ENCODE data around the gene PZP.
"Not testable (repeated sequence)": the region's sequence is repeated elsewhere in the genome, so short reads cannot be mapped to it uniquely, and the experiment has no call there.

PZP gene

GRCh38 chr12:9143929-9144729 lies 64.1 kb downstream of the PZP start:
- Histone ChIP-seq H3K4me3 (ENCODE audit: low read length) (no peak overlapping the region), H3K27me3 (ENCODE audit: insufficient read depth, low read length) (no peaks in the 10 kb centered on the region), H3K9ac (ENCODE audit: low read depth, low read length) (no peak overlapping the region), H3K4me1 (ENCODE audit: insufficient read depth, low read length) (no peaks in the 10 kb centered on the region), H3K36me3 (ENCODE audit: insufficient read depth, low read length) (no peaks in the 10 kb centered on the region), H3K9me3 (ENCODE audit: insufficient read depth, low read depth, low read length) (peaks cover 36% of the 10 kb centered on the region; the same call in 1 of the 2 replicates), H3K27ac (ENCODE audit: low read depth, low read length) (no peak overlapping the region)
- WGBS = 95% methylated on average over 3 of the region's 3 CpGs

GRCh38 chr12:9143137-9143536 lies 65.1 kb downstream of the PZP start:
- H3K27me3 ChIP-seq (ENCODE audit: insufficient read depth, low read length) = no peaks in the 10 kb centered on the region
- no peak overlapping the region for H3K4me3 ChIP-seq (ENCODE audit: low read length)
- H3K36me3 ChIP-seq (ENCODE audit: insufficient read depth, low read length) = no peaks in the 10 kb centered on the region
- H3K9me3 ChIP-seq (ENCODE audit: insufficient read depth, low read depth, low read length) = peaks cover 42% of the 10 kb centered on the region; the same call in 1 of the 2 replicates
- no peak overlapping the region for H3K9ac ChIP-seq (ENCODE audit: low read depth, low read length)
- no peak overlapping the region for H3K27ac ChIP-seq (ENCODE audit: low read depth, low read length)
- 84% methylated on average over 2 of the region's 2 CpGs for WGBS
- no peaks in the 10 kb centered on the region for H3K4me1 ChIP-seq (ENCODE audit: insufficient read depth, low read length)

- not testable (repeated sequence) for H3K27me3 ChIP-seq (ENCODE audit: insufficient read depth, low read length); H3K36me3 ChIP-seq (ENCODE audit: insufficient read depth, low read length); H3K4me1 ChIP-seq (ENCODE audit: insufficient read depth, low read length); H3K4me3 ChIP-seq (ENCODE audit: low read length); H3K9ac ChIP-seq (ENCODE audit: low read depth, low read length); H3K27ac ChIP-seq (ENCODE audit: low read depth, low read length)
- H3K9me3 ChIP-seq (ENCODE audit: insufficient read depth, low read depth, low read length) = peaks cover 29% of the 10 kb centered on the region; the same call in 1 of the 2 replicates
- WGBS = 80% methylated on average over 2 of the region's 2 CpGs
Observed at GRCh38 chr12:9139588-9140290, 68.5 kb downstream of the PZP start.

- no peaks in the 10 kb centered on the region for H3K36me3 ChIP-seq (ENCODE audit: insufficient read depth, low read length)
- no peak overlapping the region for H3K4me3 ChIP-seq (ENCODE audit: low read length)
- no peaks in the 10 kb centered on the region for H3K27me3 ChIP-seq (ENCODE audit: insufficient read depth, low read length)
- no peak overlapping the region for H3K9ac ChIP-seq (ENCODE audit: low read depth, low read length)
- no peaks in the 10 kb centered on the region for H3K4me1 ChIP-seq (ENCODE audit: insufficient read depth, low read length)
- no peak overlapping the region for H3K27ac ChIP-seq (ENCODE audit: low read depth, low read length)
- WGBS = 91% methylated on average over 5 of the region's 5 CpGs
- H3K9me3 ChIP-seq (ENCODE audit: insufficient read depth, low read depth, low read length) = peaks cover 10% of the 10 kb centered on the region; the same call in 1 of the 2 replicates
Observed at GRCh38 chr12:9135903-9136310, 72.3 kb downstream of the PZP start.

- Histone ChIP-seq H3K27ac (ENCODE audit: low read depth, low read length) (no peak overlapping the region), H3K27me3 (ENCODE audit: insufficient read depth, low read length) (no peaks in the 10 kb centered on the region), H3K4me3 (ENCODE audit: low read length) (no peak overlapping the region), H3K9ac (ENCODE audit: low read depth, low read length) (no peak overlapping the region), H3K4me1 (ENCODE audit: insufficient read depth, low read length) (no peaks in the 10 kb centered on the region), H3K36me3 (ENCODE audit: insufficient read depth, low read length) (no peaks in the 10 kb centered on the region), H3K9me3 (ENCODE audit: insufficient read depth, low read depth, low read length) (peaks cover 11% of the 10 kb centered on the region; the same call in 1 of the 2 replicates)
- 93% methylated on average over 16 of the region's 16 CpGs for WGBS
Observed at GRCh38 chr12:9134981-9135628, 73.1 kb downstream of the PZP start.

GRCh38 chr12:9133216-9133916 lies 74.8 kb downstream of the PZP start:
- H3K27me3 ChIP-seq (ENCODE audit: insufficient read depth, low read length) = no peaks in the 10 kb centered on the region
- no CpG with 5 or more reads among the region's 1 CpG for WGBS
- no peaks in the 10 kb centered on the region for H3K36me3 ChIP-seq (ENCODE audit: insufficient read depth, low read length)
- no peak overlapping the region for H3K9ac ChIP-seq (ENCODE audit: low read depth, low read length)
- no peaks in the 10 kb centered on the region for H3K4me1 ChIP-seq (ENCODE audit: insufficient read depth, low read length)
- peaks cover 3% of the 10 kb centered on the region; the same call in 1 of the 2 replicates for H3K9me3 ChIP-seq (ENCODE audit: insufficient read depth, low read depth, low read length)
- no peak overlapping the region for H3K27ac ChIP-seq (ENCODE audit: low read depth, low read length)
- no peak overlapping the region for H3K4me3 ChIP-seq (ENCODE audit: low read length)

- WGBS = 86% methylated on average over 1 of the region's 1 CpG
- no peaks in the 10 kb centered on the region for H3K36me3 ChIP-seq (ENCODE audit: insufficient read depth, low read length)
- H3K4me3 ChIP-seq (ENCODE audit: low read length) = no peak overlapping the region
Observed at GRCh38 chr12:9132008-9132535, 76.1 kb downstream of the PZP start.

GRCh38 chr12:9130244-9130643 lies 78.0 kb downstream of the PZP start:
- Histone ChIP-seq H3K9ac (ENCODE audit: low read depth, low read length) (no peak overlapping the region), H3K4me3 (ENCODE audit: low read length) (no peak overlapping the region), H3K4me1 (ENCODE audit: insufficient read depth, low read length) (no peaks in the 10 kb centered on the region), H3K36me3 (ENCODE audit: insufficient read depth, low read length) (no peaks in the 10 kb centered on the region), H3K9me3 (ENCODE audit: insufficient read depth, low read depth, low read length) (peaks cover 3% of the 10 kb centered on the region; the same call in 1 of the 2 replicates), H3K27ac (ENCODE audit: low read depth, low read length) (no peak overlapping the region), H3K27me3 (ENCODE audit: insufficient read depth, low read length) (no peaks in the 10 kb centered on the region)
- WGBS = no CpG with 5 or more reads among the region's 2 CpGs

More at GRCh38 chr12:9132008-9132535, 76.1 kb downstream of the PZP start:
- no peak overlapping the region for H3K27ac ChIP-seq (ENCODE audit: low read depth, low read length)
- H3K27me3 ChIP-seq (ENCODE audit: insufficient read depth, low read length) = no peaks in the 10 kb centered on the region
- H3K9me3 ChIP-seq (ENCODE audit: insufficient read depth, low read depth, low read length) = peaks cover 3% of the 10 kb centered on the region; the same call in 1 of the 2 replicates
- no peaks in the 10 kb centered on the region for H3K4me1 ChIP-seq (ENCODE audit: insufficient read depth, low read length)
- no peak overlapping the region for H3K9ac ChIP-seq (ENCODE audit: low read depth, low read length)

- H3K27ac ChIP-seq (ENCODE audit: low read depth, low read length) = no peak overlapping the region
- WGBS = 97% methylated on average over 36 of the region's 36 CpGs
Observed at GRCh38 chr12:9127936-9128663, 80.1 kb downstream of the PZP start.

GRCh38 chr12:9127484-9127883 lies 80.7 kb downstream of the PZP start:
- Histone ChIP-seq H3K4me3 (ENCODE audit: low read length) (no peak overlapping the region), H3K27ac (ENCODE audit: low read depth, low read length) (no peak overlapping the region), H3K36me3 (ENCODE audit: insufficient read depth, low read length) (no peaks in the 10 kb centered on the region), H3K4me1 (ENCODE audit: insufficient read depth, low read length) (no peaks in the 10 kb centered on the region), H3K9ac (ENCODE audit: low read depth, low read length) (no peak overlapping the region), H3K9me3 (ENCODE audit: insufficient read depth, low read depth, low read length) (peaks cover 3% of the 10 kb centered on the region; the same call in 1 of the 2 replicates), H3K27me3 (ENCODE audit: insufficient read depth, low read length) (no peaks in the 10 kb centered on the region)
- WGBS = 95% methylated on average over 21 of the region's 21 CpGs

More at GRCh38 chr12:9127936-9128663, 80.1 kb downstream of the PZP start:
- Histone ChIP-seq H3K9me3 (ENCODE audit: insufficient read depth, low read depth, low read length) (peaks cover 3% of the 10 kb centered on the region; the same call in 1 of the 2 replicates), H3K4me3 (ENCODE audit: low read length) (no peak overlapping the region), H3K4me1 (ENCODE audit: insufficient read depth, low read length) (no peaks in the 10 kb centered on the region), H3K27me3 (ENCODE audit: insufficient read depth, low read length) (no peaks in the 10 kb centered on the region), H3K9ac (ENCODE audit: low read depth, low read length) (no peak overlapping the region), H3K36me3 (ENCODE audit: insufficient read depth, low read length) (no peaks in the 10 kb centered on the region)

Measured in HUES64 (cell line).